Activated T-helper 1 cell treated with Interleukin-2 at 50 U/mL for 16 hours (primary cell): ENCODE data around the gene SIK3.

ENCODE experiments used
- DNase-seq: peaks from one replicate; pipeline ENCODE4 v3.0.0-alpha.2; 2020; ENCODE audit warnings: low read depth

SIK3 gene

GRCh38 chr11:116929414-116930090, 168.7 kb downstream of the SIK3 start:
- DNase-seq, result no peak

- no peak for DNase-seq
These were observed 169.4 kb downstream of the SIK3 start for GRCh38 chr11:116928845-116929244.

DNA sequence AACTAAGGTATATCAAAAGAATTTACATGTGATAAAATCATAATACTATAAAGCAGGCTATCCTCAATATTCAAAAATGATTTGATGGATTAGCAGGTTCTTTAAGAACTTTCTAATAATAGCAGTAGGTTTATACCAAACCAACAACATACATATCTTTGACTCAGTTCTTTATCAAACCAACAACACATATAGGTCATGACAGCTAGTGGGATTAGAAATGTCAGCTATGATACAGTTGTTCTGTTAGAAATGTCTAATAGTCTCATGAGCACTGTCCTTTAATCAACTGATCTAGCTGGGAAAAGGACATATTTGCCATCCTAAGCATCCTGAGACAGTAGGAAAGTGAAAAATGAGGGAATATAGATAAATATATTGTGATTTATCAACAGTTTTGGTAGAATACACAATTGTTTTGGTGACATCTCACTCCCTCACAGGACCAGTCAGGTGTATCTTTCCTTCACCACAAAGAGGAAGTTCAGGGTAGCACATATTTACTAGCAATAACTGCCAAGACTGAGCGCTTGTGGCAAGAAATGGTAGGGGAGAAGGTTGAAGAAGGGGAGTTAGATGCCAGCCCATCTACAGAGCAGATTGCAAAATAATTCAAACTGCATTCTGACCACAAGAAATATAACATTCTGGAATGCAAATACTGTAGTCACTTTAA, 170.0 kb downstream of the SIK3 start:
- no peak for DNase-seq

GRCh38 chr11:116927163-116927974, 170.9 kb downstream of the SIK3 start:
- DNase-seq, result no peak

- no peak for DNase-seq
These were observed 173.2 kb downstream of the SIK3 start for GRCh38 chr11:116925050-116925449.

DNA sequence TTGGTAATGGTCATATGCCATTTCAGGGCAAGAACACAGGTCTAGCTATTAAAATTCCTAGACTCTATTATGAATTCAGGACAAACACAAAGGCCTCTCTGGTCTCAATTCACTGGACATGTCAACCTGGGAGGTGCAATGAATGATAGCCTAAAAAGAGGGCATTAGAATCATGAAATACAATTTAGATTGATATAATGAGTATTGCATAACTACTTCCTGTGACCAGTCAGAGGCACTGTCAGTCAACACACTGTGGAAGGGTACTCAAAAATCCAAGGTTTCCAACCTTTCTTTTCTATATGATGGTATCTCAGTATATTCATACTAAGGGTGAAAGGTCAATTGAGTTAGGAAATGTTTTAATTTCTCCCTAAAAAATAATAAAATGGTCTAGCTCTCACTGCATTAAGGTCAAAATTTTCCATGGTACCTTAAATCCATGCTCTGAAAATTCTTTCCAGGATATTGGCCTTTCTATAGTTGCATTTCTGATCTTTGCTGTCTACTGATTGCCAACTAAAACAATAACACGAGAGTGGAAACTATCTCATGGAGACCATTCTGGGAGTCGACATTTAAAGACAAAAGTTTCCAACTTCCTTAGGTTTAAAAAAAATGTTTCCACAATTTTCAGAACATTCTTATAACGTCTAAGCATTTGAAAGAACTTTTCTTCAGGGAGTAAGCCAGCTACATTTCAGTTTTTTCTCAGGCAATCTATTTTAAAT, 179.1 kb downstream of the SIK3 start:
- no peak for DNase-seq

GRCh38 chr11:116917632-116918031, 180.6 kb downstream of the SIK3 start:
- no peak for DNase-seq

- no peak for DNase-seq
These were observed 181.3 kb downstream of the SIK3 start for GRCh38 chr11:116916886-116917285.

DNA sequence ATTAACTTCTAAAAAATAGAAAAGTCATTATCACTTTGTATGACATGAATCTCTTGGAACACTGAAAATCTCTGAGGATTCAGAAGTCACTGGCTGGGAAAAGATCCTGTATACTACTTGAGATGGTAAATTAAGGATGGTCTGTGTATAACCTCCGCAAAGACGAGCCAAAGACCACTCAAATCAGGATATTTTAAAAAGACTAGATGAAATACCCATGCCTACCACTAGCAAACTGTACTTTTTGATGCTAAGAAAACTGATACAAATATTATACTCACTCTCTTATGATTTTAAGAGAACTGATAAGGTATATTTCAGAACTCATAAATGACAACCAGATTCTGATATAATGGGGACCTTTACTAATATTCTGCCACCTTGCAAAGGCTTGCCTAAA, 182.2 kb downstream of the SIK3 start:
- DNase-seq, result no peak

GRCh38 chr11:116913000-116913399, 185.2 kb downstream of the SIK3 start:
- DNase-seq, result no peak

DNA sequence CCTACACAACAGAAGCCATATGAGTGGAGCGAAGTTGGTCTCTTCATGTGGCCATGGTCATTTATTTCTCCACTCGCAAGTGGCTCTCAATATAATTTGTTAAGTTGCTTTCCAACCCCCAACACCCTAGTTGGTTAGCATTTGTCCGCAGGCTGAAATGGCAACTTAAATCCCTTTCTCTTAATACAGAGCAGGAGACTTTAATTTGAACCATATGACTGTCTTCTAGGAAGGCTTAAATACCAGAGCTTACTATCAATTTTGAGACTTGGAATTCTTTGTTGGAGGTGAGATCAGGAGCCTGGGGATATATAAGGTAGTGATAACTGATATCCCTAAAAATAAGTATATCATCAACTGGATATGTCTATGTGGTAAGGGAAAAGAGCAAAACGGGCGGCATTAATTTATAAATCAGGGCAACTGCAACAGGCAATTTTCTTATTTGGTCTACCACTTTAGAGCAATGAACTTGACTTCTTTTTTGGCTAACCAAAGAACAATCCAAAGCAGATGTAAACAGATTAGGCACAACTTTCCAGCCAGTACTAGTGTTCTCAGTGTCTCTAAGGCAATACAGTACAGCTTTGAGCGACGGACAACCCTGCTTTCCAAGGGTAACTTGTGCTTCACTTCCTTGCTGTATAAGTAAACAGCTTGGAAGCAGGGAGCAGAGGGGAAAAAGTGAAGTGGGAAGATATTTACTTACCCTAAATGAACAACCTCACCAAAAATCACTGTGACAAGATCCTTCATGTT, 186.1 kb downstream of the SIK3 start:
- no peak for DNase-seq

- DNase-seq, result no peak
These were observed 187.4 kb downstream of the SIK3 start for GRCh38 chr11:116910847-116911246.

- no peak for DNase-seq
These were observed 187.8 kb downstream of the SIK3 start for GRCh38 chr11:116910378-116910777.

- no peak for DNase-seq
These were observed 189.0 kb downstream of the SIK3 start for GRCh38 chr11:116909245-116909644.

DNA sequence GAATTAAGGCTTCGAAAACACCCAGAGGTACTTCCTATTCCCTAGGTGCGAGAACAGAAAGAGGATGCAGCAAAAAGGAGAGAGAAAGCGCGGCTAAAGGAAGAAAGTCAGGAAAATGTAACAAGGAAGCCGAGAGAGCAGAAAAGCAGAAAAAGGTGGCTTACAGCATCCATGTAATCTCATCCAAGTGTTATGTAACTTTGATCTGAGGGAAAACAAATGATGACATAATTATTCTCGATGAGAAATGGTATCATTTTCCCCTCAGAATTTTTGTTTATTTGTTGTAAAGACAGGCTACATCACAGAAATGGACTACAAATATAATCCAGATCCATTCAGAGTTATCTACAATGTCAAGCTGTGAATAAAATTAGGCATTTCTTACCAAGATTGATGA, 191.7 kb downstream of the SIK3 start:
- DNase-seq, result no peak

DNA sequence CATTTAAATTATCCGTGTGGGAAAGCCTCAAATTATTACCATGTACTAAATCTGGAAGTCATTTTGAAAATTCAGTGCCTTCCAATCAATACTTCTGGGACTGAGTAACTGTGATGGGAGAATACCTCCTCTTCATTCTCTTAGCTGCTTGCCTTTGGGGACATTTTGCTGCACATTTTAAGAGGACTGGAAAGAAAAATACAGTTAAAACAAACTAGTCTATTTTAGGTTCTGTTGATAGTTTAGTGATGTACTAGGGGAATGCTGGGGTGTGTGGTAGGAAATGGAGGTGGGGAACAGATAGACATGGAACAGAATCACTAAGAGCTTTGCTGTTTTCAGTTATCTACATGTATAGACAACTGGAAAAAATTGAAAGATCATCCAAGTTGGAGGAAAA, 195.1 kb downstream of the SIK3 start:
- no peak for DNase-seq

DNA sequence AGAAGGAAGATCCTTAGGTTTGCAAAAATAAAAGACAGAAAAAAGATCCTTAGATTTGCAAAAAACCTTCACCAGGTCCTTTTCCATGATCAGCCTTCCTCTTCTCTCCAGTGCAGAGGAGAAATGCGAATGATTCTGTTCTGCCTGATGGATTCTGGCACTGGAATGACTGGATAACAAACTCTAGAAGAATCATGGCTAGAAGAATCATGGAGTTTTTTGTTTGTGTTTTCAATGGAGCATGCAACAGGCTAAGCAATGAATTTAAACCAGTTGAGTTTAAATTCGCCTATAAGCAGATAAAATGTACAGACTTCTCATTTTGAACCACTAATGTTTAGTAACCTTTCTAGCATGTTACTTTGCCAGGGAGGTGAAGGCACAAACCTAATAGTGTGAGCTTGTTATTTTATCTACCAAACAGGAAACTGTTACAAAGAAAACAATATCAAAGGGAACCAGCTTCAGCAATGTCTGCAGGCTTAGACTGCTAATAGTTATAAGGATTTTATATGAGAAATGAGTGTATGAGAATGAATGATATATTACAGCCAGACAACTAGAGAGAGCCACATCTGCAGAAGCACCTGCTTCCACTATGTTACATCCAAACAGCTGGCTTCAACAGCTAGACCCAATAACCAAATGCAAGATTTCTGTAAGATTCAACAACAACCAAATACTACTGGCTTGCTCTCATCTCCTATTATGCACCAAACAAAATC, 196.1 kb downstream of the SIK3 start:
- no peak for DNase-seq

GRCh38 chr11:116901211-116901610, 197.0 kb downstream of the SIK3 start:
- DNase-seq, result no peak

DNA sequence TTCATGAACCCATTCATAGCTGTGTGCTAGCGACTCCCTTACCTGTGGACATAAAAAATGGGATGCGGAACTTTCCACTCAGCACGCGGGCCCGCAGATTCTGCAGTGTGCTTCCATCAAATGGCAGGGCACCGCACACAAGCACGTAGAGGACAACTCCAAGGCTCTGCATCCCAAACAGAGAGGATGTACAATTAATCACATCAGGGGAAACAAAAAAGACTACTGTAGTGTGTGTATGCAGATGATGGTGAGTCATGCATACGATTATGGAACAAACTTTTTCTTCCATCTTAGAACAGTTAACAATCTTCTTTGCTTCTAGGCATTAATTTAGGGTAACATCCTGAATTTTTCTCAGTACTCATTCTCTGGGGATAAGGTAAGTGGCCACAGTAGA, 202.0 kb downstream of the SIK3 start:
- no peak for DNase-seq

DNA sequence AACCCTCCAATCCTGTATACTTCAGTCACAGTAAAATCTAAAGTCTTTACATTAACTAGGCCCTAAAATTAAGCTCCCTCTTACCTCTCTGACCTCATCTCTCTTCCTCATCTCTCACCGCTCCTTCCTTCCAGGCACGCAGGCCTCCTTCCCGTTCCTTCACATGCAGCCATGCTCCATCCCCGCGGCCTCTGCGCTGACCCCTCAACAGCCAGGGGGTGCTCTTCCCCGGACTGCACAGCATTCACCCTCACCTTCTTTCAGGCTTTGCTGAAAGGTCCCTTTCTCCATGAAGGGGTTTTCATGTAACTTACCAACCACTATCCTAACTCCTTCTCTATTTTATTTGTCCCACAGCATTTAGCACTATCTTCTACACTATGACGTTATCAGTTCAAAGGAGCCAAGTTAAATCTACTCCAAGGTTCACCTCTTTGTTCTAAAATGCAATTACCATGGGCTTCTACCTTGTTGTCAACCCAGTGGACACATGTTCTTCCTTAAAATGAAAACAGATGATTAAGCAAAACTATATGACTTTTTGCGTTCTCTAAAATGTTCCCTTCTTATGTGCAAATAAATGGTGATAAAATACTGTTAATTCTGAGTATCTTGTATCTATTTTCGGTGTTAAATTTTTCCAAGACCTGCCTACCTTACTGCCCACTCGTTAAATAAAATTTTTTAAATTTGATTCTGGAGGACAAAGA, 203.0 kb downstream of the SIK3 start:
- no peak for DNase-seq
